Measurements from ENCODE around the gene ASCC3.

Gene ASCC3

DNA sequence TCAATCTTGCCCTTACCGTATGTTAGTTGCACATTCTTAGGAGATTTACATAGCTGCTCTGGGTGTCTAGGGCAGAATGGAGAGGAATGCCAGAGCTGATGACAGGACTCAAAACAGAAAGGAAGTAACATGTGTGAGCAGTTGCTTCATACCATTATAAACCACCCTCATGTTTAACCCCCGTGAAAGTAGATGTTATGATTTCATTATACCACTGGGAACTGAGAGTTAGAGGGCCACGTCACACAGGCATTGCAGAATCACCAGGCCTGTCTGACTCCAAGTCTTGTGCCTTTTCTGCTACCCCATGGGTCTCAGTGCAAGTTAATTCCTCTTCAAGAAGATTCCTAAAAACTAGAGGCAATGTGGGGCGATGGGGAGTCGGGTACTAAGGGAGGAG lies 392.9 kb downstream of the ASCC3 start:
- DNase-seq: no peak

DNA sequence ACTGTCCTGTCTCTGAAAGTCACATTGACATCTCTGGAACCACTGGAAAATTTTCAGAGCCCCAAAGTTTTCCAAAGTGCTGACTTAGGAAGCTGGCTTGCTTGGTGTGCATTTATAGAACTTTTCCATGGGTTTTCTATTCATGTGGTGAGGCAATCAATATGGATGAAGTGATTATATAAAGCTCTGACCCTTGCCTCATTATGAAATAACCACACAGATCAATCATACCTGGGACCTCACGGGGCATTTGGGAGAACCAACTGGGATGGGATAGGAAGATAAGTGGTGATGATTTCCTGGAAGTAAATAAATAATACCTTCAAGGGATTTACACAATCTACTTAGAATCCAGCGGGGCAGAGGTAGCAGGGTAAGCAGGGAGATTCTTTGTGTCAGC lies 393.5 kb downstream of the ASCC3 start:
- DNase-seq: no peak

DNA sequence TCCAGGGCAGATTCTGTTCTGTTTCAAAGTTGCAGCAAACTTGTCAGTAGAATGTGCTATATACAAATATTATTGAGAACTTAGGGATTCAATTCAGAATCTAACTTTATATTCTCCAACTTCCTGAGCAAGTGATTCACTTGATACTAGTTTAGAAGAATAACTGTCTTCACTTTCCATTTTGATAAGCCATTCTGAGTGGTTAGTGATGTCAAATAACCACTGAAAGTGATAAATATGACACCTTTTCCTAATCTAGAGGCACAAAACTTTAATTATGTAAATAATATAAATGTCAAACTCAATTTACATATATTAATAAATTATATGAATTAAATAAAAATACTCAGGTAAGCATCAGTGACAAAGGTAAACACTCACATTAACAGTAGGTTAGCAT lies 395.9 kb downstream of the ASCC3 start:
- no peak for DNase-seq

DNA sequence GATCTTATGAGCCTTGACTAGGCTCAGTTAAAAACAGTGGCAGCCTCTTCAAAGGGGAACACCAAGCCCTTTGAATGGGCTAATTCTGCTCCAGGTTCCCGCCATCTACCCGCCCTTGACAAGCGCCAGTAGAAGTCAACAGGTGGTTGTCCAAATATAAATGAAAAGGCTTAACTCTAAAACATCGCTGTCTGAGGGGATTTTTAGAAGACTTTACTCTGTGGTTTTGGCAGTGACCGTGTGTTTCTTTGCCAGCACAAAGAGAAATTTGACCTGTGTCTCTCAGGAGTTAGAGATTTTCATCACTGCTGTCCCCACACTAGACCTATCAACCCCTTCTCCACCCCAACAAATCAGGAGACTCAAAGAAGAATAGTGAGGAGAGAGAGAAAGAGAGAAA lies 396.7 kb downstream of the ASCC3 start:
- no peak for DNase-seq

DNA sequence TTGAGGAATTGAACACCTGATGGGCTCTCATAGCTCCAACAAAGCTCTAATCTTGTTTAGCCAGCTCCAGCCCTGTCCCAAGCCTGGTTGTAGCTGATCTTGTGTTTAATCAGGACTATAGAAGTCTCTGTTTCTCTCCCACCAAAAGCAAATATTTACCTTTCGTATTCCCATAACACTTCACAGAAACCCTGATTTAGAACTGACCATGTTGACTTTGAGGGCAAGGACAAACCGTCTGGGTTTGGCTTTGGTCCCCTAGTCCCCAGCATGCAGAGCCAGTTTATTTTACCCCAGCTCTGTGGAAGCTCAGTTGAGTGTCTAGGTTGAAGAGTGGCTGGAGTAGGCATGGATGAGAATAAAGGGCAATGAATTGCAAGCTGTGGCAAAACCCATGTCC lies 398.4 kb downstream of the ASCC3 start:
- peak; percentile 18 for DNase-seq

DNA sequence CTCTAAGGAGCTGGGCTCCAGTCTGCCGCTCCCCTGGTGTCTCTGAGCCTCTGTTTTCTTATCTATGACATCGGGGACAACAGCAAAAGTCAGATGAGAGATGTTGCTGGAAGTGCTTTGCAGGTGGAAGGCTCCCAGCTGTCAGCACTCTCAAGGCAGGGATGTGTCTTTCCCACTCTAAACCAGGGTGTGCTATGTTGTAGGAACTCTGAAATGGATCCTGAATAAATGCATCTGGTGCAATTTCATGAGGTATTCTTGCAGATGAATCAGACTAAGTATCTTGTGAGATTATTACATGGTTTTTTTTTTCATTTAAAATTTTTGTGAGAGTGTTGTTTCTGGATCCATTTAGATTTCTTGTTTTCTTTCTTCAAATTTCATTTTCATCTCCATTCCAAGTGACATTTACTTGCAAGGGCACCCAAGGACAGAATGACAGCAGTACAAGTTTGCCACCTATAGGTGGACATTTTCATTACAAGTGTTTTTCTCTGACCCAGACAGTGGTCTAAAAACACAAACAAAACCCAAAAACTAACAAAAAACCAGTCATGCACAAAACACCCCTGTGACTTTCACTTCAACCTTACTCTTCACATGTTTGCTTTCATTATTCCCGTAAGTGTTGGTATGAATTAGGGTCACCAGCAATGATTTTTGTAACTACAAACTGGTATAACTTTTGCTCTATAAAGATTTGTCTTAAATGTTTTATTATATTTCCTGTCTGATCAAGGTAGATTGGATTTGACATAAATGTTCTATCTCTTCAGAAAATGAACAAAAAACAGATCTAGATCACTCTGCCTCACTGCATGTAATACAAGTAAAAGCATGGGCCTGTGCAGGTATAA lies 401.7 kb downstream of the ASCC3 start:
- DNase-seq: peak; percentile 32

DNA sequence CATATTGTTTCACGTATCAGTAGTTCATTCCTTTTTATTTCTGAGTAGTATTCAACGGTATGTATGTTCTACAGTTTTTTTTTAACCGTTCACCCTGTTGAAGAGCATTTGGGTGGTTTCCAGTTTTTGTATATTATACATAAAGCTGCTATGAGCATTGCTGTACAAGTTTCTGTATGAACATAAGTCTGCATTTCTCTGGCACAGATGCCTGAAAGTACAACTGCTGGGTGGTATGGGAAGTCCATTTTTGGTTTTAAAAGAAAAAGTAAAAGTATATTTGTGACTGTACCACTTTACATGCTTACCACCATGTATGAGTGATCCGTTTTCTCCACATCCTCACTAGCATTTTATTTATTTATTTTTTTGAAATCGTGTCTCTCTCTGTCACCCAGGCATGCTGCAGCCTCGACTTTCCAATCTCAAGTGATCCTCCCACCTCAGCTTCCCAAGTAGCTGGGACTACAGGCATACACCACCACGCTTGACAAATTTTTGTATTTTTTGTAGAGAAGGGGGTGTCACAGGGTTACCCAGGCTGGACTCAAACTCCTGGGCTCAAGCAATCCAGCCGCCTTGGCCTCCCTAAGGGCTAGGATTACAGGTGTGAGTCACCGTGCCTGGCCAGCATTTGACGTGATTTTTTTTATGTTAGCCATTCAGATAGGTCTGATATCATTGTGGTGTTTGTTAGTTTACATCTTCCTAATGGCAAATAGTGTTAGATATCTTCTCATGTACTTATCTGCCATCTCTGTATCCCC lies 405.4 kb downstream of the ASCC3 start:
- no peak for DNase-seq

DNA sequence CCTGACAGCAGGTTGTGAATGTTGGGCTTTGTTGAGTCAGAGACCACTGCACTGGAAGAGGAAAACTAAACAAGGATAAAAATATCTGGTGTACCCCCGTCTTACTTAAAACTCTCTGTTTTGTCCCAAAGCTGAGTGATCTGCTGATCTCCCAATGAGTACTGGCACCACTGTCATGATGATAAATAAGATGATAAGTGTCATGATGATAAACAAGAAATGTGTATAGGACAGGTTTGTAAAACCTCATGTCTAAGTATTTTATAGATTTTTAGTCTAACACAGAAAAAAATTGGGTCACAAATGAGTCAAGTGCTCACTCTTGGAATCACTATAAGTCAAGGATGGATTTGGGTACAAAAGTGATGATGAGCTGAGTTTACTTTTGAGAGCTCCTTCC lies 407.9 kb downstream of the ASCC3 start:
- no peak for DNase-seq

DNA sequence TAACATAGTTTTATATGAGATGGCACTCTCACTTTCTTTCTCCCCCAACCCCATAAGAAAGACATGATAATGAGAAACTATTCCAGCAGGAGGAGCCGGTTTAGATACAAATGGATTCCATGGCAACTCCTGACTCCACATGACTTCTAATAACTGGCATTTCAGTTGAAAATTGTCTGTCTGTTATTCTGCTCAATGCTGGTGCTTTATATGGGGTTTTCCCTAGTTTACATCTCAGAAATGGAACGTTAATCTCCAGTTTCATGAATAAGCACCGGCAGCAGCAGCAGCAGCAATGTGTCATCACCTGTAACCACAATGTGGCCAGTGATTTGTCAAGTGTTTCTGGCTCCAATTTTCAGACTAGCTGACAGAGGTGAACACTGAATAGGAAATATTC lies 408.5 kb downstream of the ASCC3 start:
- no peak for DNase-seq

DNA sequence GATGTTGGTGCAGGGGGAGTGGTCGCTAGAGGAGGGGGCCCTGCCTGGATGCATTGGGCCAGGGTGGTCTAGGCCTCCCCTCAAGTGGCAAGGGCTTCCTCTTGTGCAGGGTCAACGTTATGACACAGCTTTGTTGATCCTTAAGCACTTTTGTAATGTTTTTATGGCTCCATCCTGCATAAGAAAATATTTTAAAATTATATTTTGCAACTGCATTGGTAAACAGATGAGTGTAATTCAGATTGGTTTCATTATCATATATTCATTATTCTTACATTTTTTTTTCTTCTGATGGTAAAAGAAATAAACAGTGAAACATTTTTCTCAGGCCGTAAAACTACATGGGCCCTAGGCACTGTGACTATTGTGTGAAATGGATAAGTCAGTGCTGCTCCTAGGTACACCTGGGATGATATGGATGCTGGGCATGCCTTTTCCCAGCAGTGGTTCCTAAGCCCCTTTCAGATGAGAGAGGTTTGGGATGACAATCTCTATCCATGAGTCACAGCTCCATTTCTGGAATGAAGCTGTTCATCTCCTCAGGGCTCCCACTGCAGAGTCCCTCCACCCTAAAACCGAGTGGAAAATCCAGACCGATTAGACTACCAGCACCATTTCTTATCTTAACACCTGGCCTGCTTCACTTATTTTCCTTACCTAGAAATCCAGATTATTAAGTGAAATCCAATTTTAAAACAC lies 410.6 kb downstream of the ASCC3 start:
- no peak for DNase-seq

DNA sequence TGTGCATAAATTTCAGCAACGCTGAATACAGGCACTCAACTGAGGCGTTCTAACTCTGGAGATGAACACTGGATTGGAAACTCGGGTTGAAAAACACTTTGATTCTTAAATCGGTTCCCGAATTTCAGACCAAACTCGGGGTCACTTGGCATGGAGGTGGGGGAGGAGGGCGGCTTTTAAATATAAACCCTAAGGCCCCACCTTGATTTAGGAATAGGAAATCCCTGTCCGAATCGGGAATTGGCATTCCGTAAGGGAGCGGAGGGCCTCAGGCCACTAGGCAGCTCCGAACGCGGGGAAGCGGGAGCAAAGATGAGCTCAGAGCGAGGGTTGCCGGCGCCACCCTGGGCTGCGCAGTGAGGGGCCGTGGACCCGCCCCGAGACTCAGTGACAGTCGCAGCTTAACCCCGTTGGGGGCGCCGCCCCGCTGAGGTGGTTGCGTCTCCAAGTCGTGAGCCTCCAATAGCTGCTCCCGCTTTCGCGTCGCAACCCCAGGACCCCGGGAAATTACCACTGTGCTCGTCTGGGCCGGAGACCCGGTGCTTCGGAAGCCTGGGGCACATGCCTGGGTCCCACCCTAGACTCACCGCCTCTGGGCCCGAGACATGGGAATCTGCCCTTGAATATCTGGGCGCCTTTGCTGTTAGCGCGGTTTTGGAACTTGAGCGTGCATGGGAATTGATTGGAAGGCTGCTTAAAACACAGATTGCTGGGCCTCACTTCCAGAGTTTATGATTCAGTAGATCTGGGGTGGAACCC lies 411.8 kb downstream of the ASCC3 start:
- no peak for DNase-seq

DNA sequence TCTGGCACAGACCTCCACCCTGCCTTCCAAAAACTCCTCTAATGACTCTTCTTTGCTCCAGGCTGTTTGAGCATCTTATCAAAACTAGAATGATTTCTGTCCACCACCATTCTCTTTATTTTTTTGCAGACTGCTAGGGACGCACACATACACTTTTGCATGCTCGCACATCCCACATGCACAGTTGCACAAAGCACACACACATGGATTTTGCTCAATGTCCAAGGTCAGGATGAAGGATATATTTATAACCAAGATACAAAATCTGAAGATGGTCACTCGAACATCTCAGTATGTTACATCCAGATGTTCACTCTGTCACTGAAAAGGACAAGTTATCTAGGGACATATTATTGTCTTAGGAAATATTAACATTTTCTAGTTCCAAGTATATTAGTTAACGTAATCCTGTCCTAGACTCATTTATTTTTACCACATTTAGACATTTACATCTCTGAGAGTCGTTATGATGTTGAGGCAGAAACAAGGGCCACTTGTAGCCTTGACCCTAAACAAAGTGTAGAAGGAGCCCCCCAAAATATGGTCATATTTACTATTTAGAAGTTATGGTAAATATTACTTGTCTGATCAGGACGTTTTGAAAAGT lies 413.0 kb downstream of the ASCC3 start:
- no peak for DNase-seq

DNA sequence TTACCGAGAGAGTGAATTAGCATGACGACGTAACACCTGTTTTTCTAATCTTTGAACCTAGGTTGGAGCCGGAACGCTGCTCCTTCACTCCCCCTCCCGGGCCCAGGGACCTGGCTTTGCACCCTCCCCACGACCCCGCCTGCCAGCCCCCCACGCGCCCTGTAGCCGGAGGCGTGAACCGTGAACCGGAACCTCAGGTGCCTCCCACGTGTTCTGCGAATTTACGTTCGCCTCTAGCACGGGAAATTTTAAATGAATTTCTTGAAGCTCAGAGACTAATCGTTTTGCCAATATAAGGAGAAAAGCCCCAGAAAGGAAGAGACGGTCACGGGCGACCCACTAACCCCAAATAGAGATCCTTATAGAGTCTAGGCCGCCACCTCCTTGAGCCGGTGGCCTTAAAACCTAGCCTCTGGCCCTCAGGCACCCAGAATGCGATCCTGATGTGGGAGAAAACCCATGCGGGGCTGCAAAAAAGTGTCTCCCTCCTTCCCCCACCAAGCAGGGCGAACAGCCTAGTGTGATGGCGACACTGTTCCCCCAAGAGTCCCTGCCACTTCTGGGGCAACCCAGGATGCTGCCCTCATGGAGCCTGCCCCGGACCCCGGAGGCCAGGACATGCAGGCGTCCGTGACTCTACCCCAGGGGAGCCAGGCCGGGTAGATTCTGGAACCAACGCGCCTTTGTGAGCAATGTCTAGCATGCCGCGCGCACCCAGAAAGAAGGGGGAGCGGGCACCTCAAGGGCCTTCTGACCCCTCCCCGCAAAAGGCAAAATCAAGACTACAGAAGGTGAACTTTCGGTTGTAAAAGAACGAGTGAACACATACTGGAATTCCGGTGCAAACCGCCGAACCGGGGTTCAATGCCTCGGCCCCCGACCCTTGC lies 413.8 kb downstream of the ASCC3 start:
- DNase-seq: no peak

DNA sequence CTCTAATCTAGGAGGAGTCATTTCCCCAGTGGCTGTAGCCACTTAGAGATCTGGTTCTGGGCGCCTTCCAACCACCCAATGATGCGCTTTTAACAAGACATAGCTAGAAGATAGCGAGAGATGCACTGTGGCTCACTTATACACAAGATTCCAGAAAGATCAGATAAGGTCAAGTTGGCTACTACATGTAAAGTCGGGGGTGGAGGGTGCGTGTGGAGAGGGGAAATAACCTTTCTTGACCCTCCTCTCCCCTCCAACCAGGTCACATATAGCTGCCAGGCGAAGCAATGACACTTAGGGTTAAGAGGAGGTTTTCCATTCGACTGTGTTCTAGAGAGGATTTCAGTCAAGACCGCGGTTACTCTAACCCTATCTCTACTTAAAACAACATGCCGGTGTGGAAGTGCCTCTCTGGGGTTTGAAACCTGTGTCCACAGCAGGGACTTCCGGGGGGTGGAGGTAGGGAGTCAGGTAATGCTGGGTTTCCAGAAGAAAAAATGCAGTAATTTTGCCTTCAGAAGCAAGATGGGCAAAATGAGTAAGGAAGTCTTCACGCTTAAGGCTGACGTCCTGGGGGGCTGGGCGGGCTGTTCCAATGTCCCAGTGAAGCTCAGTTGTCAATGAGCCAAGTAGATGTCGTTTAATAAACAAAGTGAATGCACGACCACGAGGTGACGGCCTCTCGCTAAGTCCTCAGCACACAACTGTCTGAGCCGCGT lies 414.6 kb downstream of the ASCC3 start:
- DNase-seq: no peak

DNA sequence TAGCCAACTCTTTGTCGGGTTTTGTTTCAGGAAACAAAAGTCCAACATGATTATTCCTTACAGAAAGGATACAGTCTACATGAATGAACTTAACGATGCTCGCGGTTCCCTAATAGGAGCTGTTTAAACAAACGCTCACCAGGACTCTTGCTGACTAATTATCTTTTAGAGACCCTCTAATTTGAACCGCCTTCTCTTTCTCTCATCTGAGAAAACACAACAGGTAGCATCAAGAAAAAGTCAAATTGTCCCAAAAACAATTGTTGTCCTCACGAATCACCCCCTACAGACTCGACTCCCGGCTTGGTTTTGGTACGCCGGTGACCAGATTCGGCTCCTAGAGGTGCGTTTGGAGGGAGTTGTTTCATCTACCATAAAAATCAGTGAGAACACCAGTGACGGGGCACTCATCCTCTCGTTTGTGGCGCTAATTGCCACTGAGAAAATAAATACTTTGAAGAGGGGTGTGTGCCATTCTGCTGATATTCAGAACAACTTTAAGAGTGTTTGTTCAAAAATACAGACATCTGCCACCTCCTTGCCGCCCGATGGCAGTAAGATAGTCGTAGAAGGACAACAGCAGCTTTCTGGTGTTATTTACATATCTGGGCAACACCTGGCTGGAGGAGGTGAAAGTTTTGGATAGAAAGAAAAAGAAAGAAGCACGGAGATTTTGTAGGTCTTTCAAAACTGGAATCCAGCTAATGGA lies 415.3 kb downstream of the ASCC3 start:
- no peak for DNase-seq

DNA sequence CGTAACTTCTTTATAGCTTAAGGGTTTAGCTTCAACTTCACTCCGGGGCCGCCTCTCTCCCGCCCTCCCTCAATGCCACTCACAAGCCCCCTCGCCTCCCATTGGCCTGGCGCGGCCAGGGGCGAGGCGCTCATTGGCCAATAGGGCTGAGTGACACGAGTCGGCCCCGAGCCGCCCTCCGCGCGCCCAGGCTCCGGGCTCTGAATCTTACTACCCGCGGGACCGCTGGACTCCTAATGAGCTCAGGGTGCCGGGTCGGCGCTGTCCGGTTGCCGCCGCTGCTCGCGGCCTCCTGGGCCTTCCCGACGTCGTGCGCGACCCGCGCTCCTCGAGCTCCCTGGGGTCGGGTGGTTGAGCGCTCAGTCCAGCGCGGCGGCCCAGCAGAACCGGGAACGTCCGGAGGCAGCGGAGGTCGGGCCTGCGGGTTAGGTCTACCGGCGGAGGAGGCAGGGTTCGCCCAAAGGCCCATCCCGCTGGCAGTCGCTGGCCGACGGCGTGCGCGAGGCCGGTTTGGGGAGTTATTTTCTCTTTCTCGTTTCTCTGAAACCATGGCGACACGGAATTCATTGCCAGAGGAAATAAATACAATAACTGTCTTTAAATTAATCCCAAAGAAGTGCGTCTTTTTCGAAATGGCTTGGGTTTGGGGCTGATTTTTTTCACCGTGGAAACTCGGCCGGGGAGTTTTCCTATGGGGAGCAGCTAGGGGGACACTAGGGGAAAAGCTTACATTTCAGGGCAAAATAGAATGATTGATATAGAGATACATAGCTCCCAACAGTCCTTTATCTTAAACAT lies 416.0 kb downstream of the ASCC3 start, which contains the start of gene SIM1:
SIM1 (minus strand) TSS at position 19 of the 798 bp plus-strand sequence. CDS start 1,453 bp downstream, outside the sequence.
- peak; percentile 39 for DNase-seq

DNA sequence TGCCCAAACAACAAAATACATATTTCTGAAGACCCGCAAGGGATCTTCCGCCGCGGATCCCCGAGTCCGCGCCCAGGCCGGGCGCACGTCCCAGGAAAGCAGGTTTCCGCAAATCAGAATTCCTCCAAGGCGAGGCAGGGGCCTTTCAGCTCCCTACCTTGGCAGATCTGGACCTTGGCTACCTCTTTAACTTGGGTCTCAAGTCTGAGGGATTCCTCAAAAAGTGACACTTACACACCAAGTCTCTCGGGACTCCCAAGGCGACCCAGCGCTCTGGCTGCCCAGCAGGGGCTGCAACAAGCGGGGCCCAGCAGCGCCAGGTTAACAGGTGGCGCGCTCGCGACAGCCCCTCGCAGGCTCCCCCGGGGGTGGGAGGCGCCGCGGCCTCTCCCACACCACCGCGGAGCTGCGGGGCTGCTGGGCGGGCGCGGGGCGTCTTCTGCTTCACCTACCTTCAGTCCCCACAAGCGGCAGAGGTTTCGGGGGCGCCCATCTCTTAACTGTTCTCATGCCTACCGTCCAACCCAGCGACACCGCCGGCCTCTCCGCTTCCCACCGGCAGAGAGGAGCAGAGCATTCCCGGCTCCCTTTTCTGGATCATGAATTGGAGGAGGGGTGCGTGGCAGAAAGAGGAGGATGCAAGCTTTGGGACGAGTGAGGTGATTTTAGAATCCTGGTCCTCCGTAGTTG lies 416.8 kb downstream of the ASCC3 start:
- DNase-seq: no peak

DNA sequence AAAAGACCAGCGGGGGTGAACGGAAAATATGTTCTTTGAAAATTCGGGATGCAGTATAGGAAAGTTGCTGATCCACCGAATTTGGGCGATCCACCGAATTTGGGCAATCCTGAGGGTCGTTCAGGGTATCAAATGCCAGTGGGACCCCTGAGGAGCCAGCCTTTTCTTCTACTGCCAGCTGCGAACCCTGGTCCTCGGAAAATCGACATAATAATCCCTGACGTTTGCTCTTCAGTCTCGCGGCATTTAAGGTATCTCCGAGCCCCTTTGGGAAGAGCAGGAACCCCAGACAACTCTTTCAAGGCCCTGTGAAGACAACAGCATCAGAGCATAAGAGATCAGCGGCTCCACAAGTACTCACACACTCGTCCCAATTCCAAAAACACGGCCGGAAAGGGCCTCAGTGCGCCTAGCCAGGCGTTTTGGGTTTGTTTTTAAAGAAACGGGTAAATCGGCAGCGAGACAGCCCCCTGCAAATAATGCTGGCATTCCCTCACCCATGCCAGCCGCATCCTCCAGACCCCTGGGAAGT lies 417.4 kb downstream of the ASCC3 start:
- DNase-seq: no peak
